Hepatocyte (in vitro differentiated cells): Measurements from ENCODE around the gene MYO3B. TPM values are rescaled to one million over a fixed set of nuclear protein-coding genes. Genes with fewer than 3 reads are reported as not detected.

Experiments used
- DNase-seq: peaks from one replicate; pipeline ENCODE4 v3.0.0-alpha.2; 2016; ENCODE audit warnings: low spot score
- H2AFZ ChIP-seq: fragments of 200-600 bp; sonication (generic); 2 replicates; pipeline ENCODE4 v1.6.0; 2016; ENCODE audit warnings: antibody characterized with exemption, mild to moderate bottlenecking
- H3K27ac ChIP-seq: fragments of 200-600 bp; sonication (generic); 2 replicates; pipeline ENCODE4 v1.5.1; 2016; ENCODE audit warnings: mild to moderate bottlenecking
- H3K27me3 ChIP-seq: fragments of 200-600 bp; sonication (generic); 2 replicates; pipeline ENCODE4 v1.6.1; 2016
- H3K36me3 ChIP-seq: fragments of 200-600 bp; sonication (generic); replicated peaks from 2 replicates; pipeline ENCODE4 v1.5.1; 2016; ENCODE audit warnings: low read depth; ENCODE audit not compliant: insufficient read depth
- H3K4me1 ChIP-seq: fragments of 200-600 bp; sonication (generic); 2 replicates; pipeline ENCODE4 v1.5.1; 2016; ENCODE audit warnings: mild to moderate bottlenecking, moderate library complexity; ENCODE audit not compliant: insufficient read depth
- H3K4me2 ChIP-seq: fragments of 200-600 bp; sonication (generic); 2 replicates; pipeline ENCODE4 v1.6.0; 2016
- H3K4me3 ChIP-seq: fragments of 200-600 bp; sonication (generic); 2 replicates; pipeline ENCODE4 v1.5.1; 2016; ENCODE audit warnings: mild to moderate bottlenecking
- H3K79me2 ChIP-seq: fragments of 200-600 bp; sonication (generic); 2 replicates; pipeline ENCODE4 v1.6.0; 2017; ENCODE audit warnings: mild to moderate bottlenecking
- H3K9me2 ChIP-seq: fragments of 200-600 bp; sonication (generic); replicated peaks from 2 replicates; pipeline ENCODE4 v1.6.0; 2017; ENCODE audit warnings: mild to moderate bottlenecking; ENCODE audit not compliant: insufficient read depth
- H3K9me3 ChIP-seq: fragments of 200-600 bp; sonication (generic); 2 replicates; pipeline ENCODE4 v1.5.1; 2016; ENCODE audit warnings: low read depth, mild to moderate bottlenecking
- H4K20me1 ChIP-seq: fragments of 200-600 bp; sonication (generic); 2 replicates; pipeline ENCODE4 v1.6.0; 2016; ENCODE audit warnings: mild to moderate bottlenecking; ENCODE audit not compliant: insufficient read depth, poor library complexity, severe bottlenecking
- CTCF ChIP-seq: fragments of 200-600 bp; sonication (generic); IDR thresholded peaks from 2 replicates; pipeline ENCODE4 v1.5.1; 2016; ENCODE audit warnings: antibody characterized with exemption, mild to moderate bottlenecking; ENCODE audit not compliant: poor library complexity
- EZH2 ChIP-seq: fragments of 200-600 bp; sonication (generic); IDR thresholded peaks from 2 replicates; pipeline ENCODE4 v1.6.1; 2016; ENCODE audit warnings: antibody characterized with exemption, mild to moderate bottlenecking, borderline replicate concordance
- EZH2phosphoT487 ChIP-seq: fragments of 200-600 bp; sonication (generic); IDR thresholded peaks from one replicate; pipeline ENCODE4 v1.6.1; 2018; ENCODE audit warnings: antibody characterized with exemption, mild to moderate bottlenecking, low read depth, moderate library complexity; ENCODE audit not compliant: unreplicated experiment, severe bottlenecking
- WGBS: methylation state at CpG from one replicate; pipeline ENCODE4 v1.1.6; 2016; ENCODE audit warnings: low lambda C conversion rate; ENCODE audit errors: missing lambda C conversion rate; 5-methylcytosine and 5-hydroxymethylcytosine counted together
- polyA plus RNA-seq: library from polyadenylated mRNA; unstranded; fragments of >200 nt; fragmentation: Nextera tagmentation; extraction: Ambion mirVana; gene quantifications from 2 replicates; pipeline ENCODE4 v1.2.1, GENCODE V29; 2016
- total RNA-seq: library from RNA; depleted of rRNA; stranded (reverse); fragments of >200 nt; gene quantifications from 2 replicates; pipeline ENCODE4 v1.2.3, GENCODE V29; 2014

Gene MYO3B
- total and polyA plus RNA-seq, 2 experiments from 2014 or later: 0.63 to 1.1 TPM

- Histone ChIP-seq H4K20me1 (no peaks in the 10 kb centered on the region), H2AFZ (no peak overlapping the region), H3K4me3 (no peak overlapping the region), H3K9me2 (no peaks in the 10 kb centered on the region), H3K79me2 (no peaks in the 10 kb centered on the region), H3K4me2 (no peak overlapping the region), H3K4me1 (no peaks in the 10 kb centered on the region), H3K27ac (no peak overlapping the region), H3K27me3 (no peaks in the 10 kb centered on the region), H3K36me3 (no peaks in the 10 kb centered on the region), H3K9me3 (no peaks in the 10 kb centered on the region)
- TF ChIP-seq EZH2 (no peak), EZH2phosphoT487 (no peak), CTCF (no peak)
- DNase-seq: no peak
Measured at GRCh38 chr2:170267071-170267470, 89.1 kb downstream of the MYO3B start.

DNA sequence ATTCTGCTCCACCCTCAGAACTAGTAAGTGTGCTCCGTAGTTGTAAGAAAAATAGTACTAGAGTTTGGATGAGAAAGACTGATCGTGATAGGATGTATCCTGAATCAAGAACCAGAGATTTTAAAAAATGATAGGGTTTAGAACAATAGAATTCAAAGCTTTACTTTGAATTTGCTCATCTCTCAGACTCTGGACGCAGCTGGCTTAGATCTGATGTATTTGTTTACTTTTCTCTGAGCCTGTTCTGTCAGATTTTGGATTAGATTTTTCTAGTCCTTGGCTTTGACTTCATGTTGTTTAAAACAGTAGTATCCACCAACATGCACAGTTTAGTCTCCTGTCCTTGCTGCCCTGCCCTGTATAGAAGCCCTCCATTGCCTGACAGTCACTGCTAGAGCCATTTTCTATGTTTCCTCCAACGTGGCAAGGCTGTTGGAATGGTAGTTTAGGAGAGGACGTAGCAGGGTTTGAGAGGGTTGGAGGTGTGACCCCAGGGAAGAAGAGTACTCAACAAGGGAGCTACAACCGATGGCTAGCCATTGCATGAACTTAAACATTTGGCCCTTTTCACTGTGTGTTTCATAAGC is 92.4 kb downstream of the MYO3B start:
- 74% methylated on average over 6 of the region's 6 CpGs for WGBS
- H3K27me3 ChIP-seq: no peaks in the 10 kb centered on the region
- no peak overlapping the region for H3K27ac ChIP-seq
- H3K9me2 ChIP-seq: no peaks in the 10 kb centered on the region
- no peaks in the 10 kb centered on the region for H4K20me1 ChIP-seq
- no peaks in the 10 kb centered on the region for H3K36me3 ChIP-seq
- TF ChIP-seq EZH2: no peak
- no peak for TF ChIP-seq EZH2phosphoT487
- TF ChIP-seq CTCF: no peak
- H3K4me1 ChIP-seq: no peaks in the 10 kb centered on the region
- H3K9me3 ChIP-seq: no peaks in the 10 kb centered on the region
- H3K4me3 ChIP-seq: no peak overlapping the region
- H2AFZ ChIP-seq: no peak overlapping the region
- H3K79me2 ChIP-seq: no peaks in the 10 kb centered on the region
- H3K4me2 ChIP-seq: no peak overlapping the region
- no peak for DNase-seq

- Histone ChIP-seq H3K4me1 (no peaks in the 10 kb centered on the region), H3K4me2 (no peak overlapping the region)
- WGBS: 60% methylated on average over 1 of the region's 1 CpG
Measured at GRCh38 chr2:170271340-170271739, 93.4 kb downstream of the MYO3B start.

More at GRCh38 chr2:170271340-170271739, 93.4 kb downstream of the MYO3B start:
- Histone ChIP-seq H4K20me1 (no peaks in the 10 kb centered on the region), H3K9me2 (no peaks in the 10 kb centered on the region), H3K36me3 (no peaks in the 10 kb centered on the region), H3K79me2 (no peaks in the 10 kb centered on the region), H3K4me3 (no peak overlapping the region), H3K9me3 (no peaks in the 10 kb centered on the region), H2AFZ (no peak overlapping the region), H3K27ac (no peak overlapping the region), H3K27me3 (no peaks in the 10 kb centered on the region)
- TF ChIP-seq CTCF (no peak), EZH2 (no peak), EZH2phosphoT487 (no peak)
- no peak for DNase-seq
